ENCODE measurements around the gene HSD17B7. TPM values are rescaled to one million over a fixed set of nuclear protein-coding genes. Genes with fewer than 3 reads are reported as not detected.
A peak's percentile ranks its signal among the peaks of the same experiment; 100 is the strongest.

The HSD17B7 gene
- polyA plus RNA-seq, 1 experiment: 10.5 TPM

- TF ChIP-seq, protein P1, sequence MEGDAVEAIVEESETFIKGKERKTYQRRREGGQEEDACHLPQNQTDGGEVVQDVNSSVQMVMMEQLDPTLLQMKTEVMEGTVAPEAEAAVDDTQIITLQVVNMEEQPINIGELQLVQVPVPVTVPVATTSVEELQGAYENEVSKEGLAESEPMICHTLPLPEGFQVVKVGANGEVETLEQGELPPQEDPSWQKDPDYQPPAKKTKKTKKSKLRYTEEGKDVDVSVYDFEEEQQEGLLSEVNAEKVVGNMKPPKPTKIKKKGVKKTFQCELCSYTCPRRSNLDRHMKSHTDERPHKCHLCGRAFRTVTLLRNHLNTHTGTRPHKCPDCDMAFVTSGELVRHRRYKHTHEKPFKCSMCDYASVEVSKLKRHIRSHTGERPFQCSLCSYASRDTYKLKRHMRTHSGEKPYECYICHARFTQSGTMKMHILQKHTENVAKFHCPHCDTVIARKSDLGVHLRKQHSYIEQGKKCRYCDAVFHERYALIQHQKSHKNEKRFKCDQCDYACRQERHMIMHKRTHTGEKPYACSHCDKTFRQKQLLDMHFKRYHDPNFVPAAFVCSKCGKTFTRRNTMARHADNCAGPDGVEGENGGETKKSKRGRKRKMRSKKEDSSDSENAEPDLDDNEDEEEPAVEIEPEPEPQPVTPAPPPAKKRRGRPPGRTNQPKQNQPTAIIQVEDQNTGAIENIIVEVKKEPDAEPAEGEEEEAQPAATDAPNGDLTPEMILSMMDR (IDR thresholded peaks at IDR 0.05; ENCODE audit: low read depth, low read length): no peak
- Histone ChIP-seq H3K9me3 (ENCODE audit: control insufficient read depth, insufficient read depth, low read length) (no peaks in the 10 kb centered on the region), H3K4me3 (ENCODE audit: low read depth, low read length) (no peak overlapping the region), H3K27ac (ENCODE audit: low read depth, low read length) (no peak overlapping the region), H3K27me3 (ENCODE audit: control insufficient read depth, insufficient read depth, low read length) (no peaks in the 10 kb centered on the region)
- ChIA-PET POLR2A (no interaction called here), CTCF (interaction anchor here (1.5 to 6.5 kb wide), 8 partner anchors 8 to 503 kb away, joined by 3 to 118 read pairs (median 21); partner anchors contain the start of gene RGS4)
- DNase-seq (ENCODE audit: low read depth, low spot score): no peak
These were observed 65.1 kb downstream of the HSD17B7 start for GRCh38 chr1:162855461-162856150.

- POLR2A ChIA-PET: no interaction called here
- Histone ChIP-seq H3K27ac (ENCODE audit: low read depth, low read length) (no peak overlapping the region), H3K4me3 (ENCODE audit: low read depth, low read length) (no peak overlapping the region), H3K9me3 (ENCODE audit: control insufficient read depth, insufficient read depth, low read length) (no peaks in the 10 kb centered on the region), H3K27me3 (ENCODE audit: control insufficient read depth, insufficient read depth, low read length) (no peaks in the 10 kb centered on the region)
- CTCF ChIA-PET: interaction anchor here (1.9 to 6.5 kb wide), 3 partner anchors 8 to 459 kb away, joined by 7 to 76 read pairs (median 14); partner anchors contain the start of gene RGS4
- peak; percentile 78 for DNase-seq (ENCODE audit: low read depth, low spot score)
- TF ChIP-seq, protein P1 (IDR thresholded peaks at IDR 0.05; ENCODE audit: low read depth, low read length): no peak
These were observed 65.8 kb downstream of the HSD17B7 start for GRCh38 chr1:162856260-162856659.

GRCh38 chr1:162857850-162858249 is 67.3 kb downstream of the HSD17B7 start:
- Histone ChIP-seq H3K4me3 (ENCODE audit: low read depth, low read length) (no peak overlapping the region), H3K27ac (ENCODE audit: low read depth, low read length) (no peak overlapping the region), H3K27me3 (ENCODE audit: control insufficient read depth, insufficient read depth, low read length) (no peaks in the 10 kb centered on the region), H3K9me3 (ENCODE audit: control insufficient read depth, insufficient read depth, low read length) (no peaks in the 10 kb centered on the region)
- ChIA-PET CTCF (interaction anchor here (0.6 to 6.5 kb wide), 5 partner anchors 10 to 458 kb away, joined by 3 to 76 read pairs (median 7); no protein-coding TSS in a partner anchor), POLR2A (no interaction called here)
- DNase-seq (ENCODE audit: low read depth, low spot score): no peak
- TF ChIP-seq, protein P1 (IDR thresholded peaks at IDR 0.05; ENCODE audit: low read depth, low read length): no peak

DNA sequence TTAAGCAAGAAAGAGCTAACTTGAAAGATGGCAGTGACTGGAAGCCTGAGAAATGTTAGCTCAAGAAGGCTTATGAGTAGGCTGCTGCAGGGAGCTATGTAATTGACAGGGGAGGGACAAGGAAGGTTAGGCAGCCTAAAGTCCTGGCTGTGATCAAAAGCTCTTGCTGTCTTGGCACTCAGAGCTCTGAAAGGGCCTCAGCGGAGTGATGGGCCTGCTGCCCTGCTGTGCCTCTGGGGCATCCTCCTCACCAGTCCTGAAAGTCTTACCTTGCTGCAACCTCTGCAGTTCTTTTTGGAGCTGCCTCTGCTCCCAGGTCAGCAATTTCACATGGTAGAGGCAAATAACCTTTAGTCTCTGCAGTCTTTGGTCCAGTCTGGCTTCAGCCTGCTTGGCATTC is 68.7 kb downstream of the HSD17B7 start:
- H3K4me3 ChIP-seq (ENCODE audit: low read depth, low read length): no peak overlapping the region
- H3K27ac ChIP-seq (ENCODE audit: low read depth, low read length): no peak overlapping the region
- no peaks in the 10 kb centered on the region for H3K27me3 ChIP-seq (ENCODE audit: control insufficient read depth, insufficient read depth, low read length)
- TF ChIP-seq, protein P1 (IDR thresholded peaks at IDR 0.05; ENCODE audit: low read depth, low read length): no peak
- DNase-seq (ENCODE audit: low read depth, low spot score): no peak
- no peaks in the 10 kb centered on the region for H3K9me3 ChIP-seq (ENCODE audit: control insufficient read depth, insufficient read depth, low read length)
- POLR2A ChIA-PET: interaction anchor here (0.6 kb wide), 1 partner anchor 129 kb away, joined by 6 read pairs; no protein-coding TSS in a partner anchor
- CTCF ChIA-PET: interaction anchor here (0.9 to 6.5 kb wide), 5 partner anchors 11 to 316 kb away, joined by 3 to 76 read pairs (median 5); partner anchors contain the start of gene RGS4

- no peaks in the 10 kb centered on the region for H3K27me3 ChIP-seq (ENCODE audit: control insufficient read depth, insufficient read depth, low read length)
- TF ChIP-seq, protein P1 (IDR thresholded peaks at IDR 0.05; ENCODE audit: low read depth, low read length): no peak
- H3K4me3 ChIP-seq (ENCODE audit: low read depth, low read length): no peak within 1 kb of the TSS
- DNase-seq (ENCODE audit: low read depth, low spot score): no peak
- ChIA-PET CTCF (interaction anchor here (0.7 to 6.5 kb wide), 7 partner anchors 9 to 463 kb away, joined by 3 to 76 read pairs (median 7); partner anchors contain the start of gene RGS4), POLR2A (interaction anchor here (1.2 kb wide), 1 partner anchor 461 kb away, joined by 3 read pairs; no protein-coding TSS in a partner anchor)
- no peaks in the 10 kb centered on the region for H3K9me3 ChIP-seq (ENCODE audit: control insufficient read depth, insufficient read depth, low read length)
- no peak within 1 kb of the TSS for H3K27ac ChIP-seq (ENCODE audit: low read depth, low read length)
These were observed 70.6 kb downstream of the HSD17B7 start, which contains the start of gene CCDC190 for GRCh38 chr1:162861101-162861500. Gene CCDC190 (minus strand): TSS chr1:162861175. CDS start chr1:162859646, 1,529 bp downstream.

Measured in AG04450 (cell line).